H1 (cell line): ENCODE measurements around the gene SSX2. TPM values are rescaled to one million over a fixed set of nuclear protein-coding genes. Genes with fewer than 3 reads are reported as not detected.
"Not testable (repeated sequence)": the region's sequence is repeated elsewhere in the genome, so short reads cannot be mapped to it uniquely, and the experiment has no call there.

ENCODE experiments used
- CTCF ChIA-PET: fragments of 300-600 bp; sonication (Branson Sonifier 250); formaldehyde crosslinking; loops from one replicate; lab custom pipeline; 2021; ENCODE audit not compliant: partially characterized antibody; lab: Charles Lee
- POLR2A ChIA-PET: fragments of 300-600 bp; sonication (Branson Sonifier 250); formaldehyde crosslinking; loops from one replicate; lab custom pipeline; 2021; ENCODE audit warnings: inconsistent platforms; ENCODE audit not compliant: partially characterized antibody; lab: Charles Lee
- DNase-seq, 2 experiments: peaks; one replicate each; pipeline versions ENCODE4 v3.0.0 to v3.0.0-alpha.2; 2010 to 2022; ENCODE audit warnings: low spot score in 2 of 2, low read depth in 1 of 2, mixed read lengths in 1 of 2
- FAIRE-seq: peaks from 2 replicates; lab custom pipeline; 2011; peaks lifted over from hg19 to GRCh38; lab: Jason Lieb, UNC
- H2AFZ ChIP-seq: 2 replicates; pipeline ENCODE4 v1.8.1; 2012; ENCODE audit warnings: low read length, inconsistent platforms
- H2AK5ac ChIP-seq: 2 replicates; pipeline ENCODE4 v1.6.1; 2013; ENCODE audit warnings: low read depth, low read length
- H2BK120ac ChIP-seq: replicated peaks from 2 replicates; pipeline ENCODE3; 2013; ENCODE audit warnings: low read depth, low read length, inconsistent platforms
- H2BK12ac ChIP-seq: 2 replicates; pipeline ENCODE4 v1.6.1; 2013; ENCODE audit warnings: low read depth, low read length
- H2BK15ac ChIP-seq: 2 replicates; pipeline ENCODE4 v1.6.1; 2013; ENCODE audit warnings: low read length
- H2BK20ac ChIP-seq: 2 replicates; pipeline ENCODE4 v1.6.1; 2013; ENCODE audit warnings: low read length
- H2BK5ac ChIP-seq: 2 replicates; pipeline ENCODE4 v1.6.1; 2013; ENCODE audit warnings: low read depth, low read length
- H3K14ac ChIP-seq: 2 replicates; pipeline ENCODE4 v1.6.1; 2013; ENCODE audit warnings: inconsistent platforms; ENCODE audit not compliant: insufficient read length
- H3K18ac ChIP-seq: 2 replicates; pipeline ENCODE4 v1.6.1; 2013; ENCODE audit warnings: low read length; ENCODE audit errors: extremely low read depth
- H3K23ac ChIP-seq: 2 replicates; pipeline ENCODE4 v1.6.1; 2013; ENCODE audit warnings: inconsistent platforms; ENCODE audit not compliant: insufficient read length
- H3K23me2 ChIP-seq: 2 replicates; pipeline ENCODE4 v1.6.1; 2013; ENCODE audit warnings: low read depth, low read length
- H3K27ac ChIP-seq: 2 replicates; pipeline ENCODE4 v1.6.1; 2011; ENCODE audit warnings: low read depth, low read length, inconsistent platforms
- H3K27me3 ChIP-seq, 4 experiments: replicated peaks in 1 of 4; 1 replicate in 1 of 4; 2 replicates in 3 of 4; pipeline versions ENCODE4 v1.6.1 to v1.8.1; 2011 to 2013; ENCODE audit warnings: low read length in 3 of 4, mild to moderate bottlenecking in 3 of 4, inconsistent platforms in 2 of 4, mixed read lengths in 2 of 4, moderate library complexity in 1 of 4; ENCODE audit not compliant: control insufficient read depth in 3 of 4, insufficient read depth in 3 of 4; ENCODE audit errors: extremely low read depth in 1 of 4
- H3K36me3 ChIP-seq, 4 experiments: 2 replicates each; pipeline versions ENCODE4 v1.6.1 to v1.8.1; 2011 to 2013; ENCODE audit warnings: mild to moderate bottlenecking in 4 of 4, low read length in 3 of 4, moderate library complexity in 2 of 4, control low read depth in 1 of 4, inconsistent platforms in 1 of 4; ENCODE audit not compliant: insufficient read depth in 4 of 4, control insufficient read depth in 2 of 4
- H3K4ac ChIP-seq: replicated peaks from 2 replicates; pipeline ENCODE3; 2013; ENCODE audit warnings: low read length, low read depth, mixed read lengths, inconsistent platforms; ENCODE audit not compliant: insufficient read length
- H3K4me1 ChIP-seq, 4 experiments: replicated peaks in 1 of 4; 1 replicate in 1 of 4; 2 replicates in 3 of 4; pipeline versions ENCODE4 v1.6.1 to v1.8.1; 2011 to 2013; ENCODE audit warnings: low read length in 3 of 4, inconsistent platforms in 2 of 4, mixed read lengths in 1 of 4; ENCODE audit not compliant: insufficient read depth in 4 of 4, control insufficient read depth in 3 of 4
- H3K4me2 ChIP-seq, 2 experiments: 2 replicates each; pipeline versions ENCODE4 v1.6.1 to v1.8.1; 2011 to 2013; ENCODE audit warnings: low read depth in 2 of 2, low read length in 2 of 2, control low read depth in 1 of 2, inconsistent platforms in 1 of 2, mild to moderate bottlenecking in 1 of 2; ENCODE audit not compliant: insufficient read depth in 1 of 2
- H3K4me3 ChIP-seq, 4 experiments: fragments of 200-600, 300-600 bp in 1 of 4; sonication (generic), shearing (Covaris generic), sonication (Bioruptor Twin) in 1 of 4; 2 replicates each; pipeline versions ENCODE4 v1.5.1 to v1.8.1; 2011 to 2016; ENCODE audit warnings: low read length in 4 of 4, low read depth in 3 of 4, control low read depth in 2 of 4, inconsistent platforms in 2 of 4, mild to moderate bottlenecking in 2 of 4, mixed read lengths in 1 of 4, moderate library complexity in 1 of 4; ENCODE audit not compliant: insufficient read depth in 2 of 4; ENCODE audit errors: extremely low read depth in 1 of 4
- H3K56ac ChIP-seq: replicated peaks from 2 replicates; pipeline ENCODE3; 2013; ENCODE audit warnings: low read depth, mild to moderate bottlenecking, mixed read lengths, low read length, inconsistent platforms; ENCODE audit not compliant: insufficient read length
- H3K79me1 ChIP-seq: 2 replicates; pipeline ENCODE4 v1.6.1; 2013; ENCODE audit warnings: low read depth, low read length, control low read depth
- H3K79me2 ChIP-seq, 2 experiments: 2 replicates each; pipeline versions ENCODE4 v1.6.1 to v1.8.1; 2012 to 2013; ENCODE audit warnings: low read length in 2 of 2, mild to moderate bottlenecking in 2 of 2, inconsistent platforms in 1 of 2; ENCODE audit not compliant: insufficient read depth in 2 of 2, control insufficient read depth in 1 of 2
- H3K9ac ChIP-seq, 4 experiments: replicated peaks in 1 of 4; 1 replicate in 1 of 4; 2 replicates in 3 of 4; pipeline versions ENCODE4 v1.6.1 to v1.8.1; 2011 to 2013; ENCODE audit warnings: low read depth in 3 of 4, low read length in 3 of 4, control low read depth in 2 of 4, mild to moderate bottlenecking in 2 of 4, moderate library complexity in 2 of 4, inconsistent platforms in 1 of 4; ENCODE audit errors: extremely low read depth in 1 of 4
- H3K9me3 ChIP-seq, 2 experiments: 2 replicates each; pipeline versions ENCODE4 v1.6.1 to v1.8.1; 2012 to 2013; ENCODE audit warnings: mild to moderate bottlenecking in 2 of 2, moderate library complexity in 2 of 2, control low read depth in 1 of 2, inconsistent platforms in 1 of 2, low read depth in 1 of 2, low read length in 1 of 2, mixed read lengths in 1 of 2; ENCODE audit not compliant: insufficient read depth in 2 of 2
- H4K20me1 ChIP-seq, 2 experiments: replicated peaks in 1 of 2; 2 replicates each; pipeline versions ENCODE3 to v1.8.1; 2011 to 2013; ENCODE audit warnings: inconsistent platforms in 2 of 2, low read length in 2 of 2, mild to moderate bottlenecking in 1 of 2; ENCODE audit not compliant: insufficient read depth in 2 of 2, control insufficient read depth in 1 of 2
- H4K5ac ChIP-seq: 2 replicates; pipeline ENCODE4 v1.6.1; 2013; ENCODE audit warnings: low read length, low read depth, mixed read lengths, inconsistent platforms; ENCODE audit not compliant: insufficient read length
- H4K8ac ChIP-seq: 2 replicates; pipeline ENCODE4 v1.8.0; 2013; ENCODE audit warnings: mild to moderate bottlenecking, moderate library complexity, low read length, inconsistent platforms; ENCODE audit not compliant: insufficient read depth; ENCODE audit errors: extremely low read depth
- H4K91ac ChIP-seq: replicated peaks from 2 replicates; pipeline ENCODE3; 2013; ENCODE audit warnings: low read length, mixed read lengths, inconsistent platforms; ENCODE audit not compliant: insufficient read length
- WGBS, 2 experiments: shearing (Covaris generic) in 1 of 2; methylation state at CpG; one replicate each; pipeline versions ENCODE4 v1.1.6 to v1.1.7; 2013 to 2015; ENCODE audit warnings: low lambda C conversion rate in 2 of 2, mixed read lengths in 2 of 2, inconsistent platforms in 1 of 2, low coverage in 1 of 2, missing lambda C conversion rate in 1 of 2; ENCODE audit not compliant: insufficient replicate concordance in 2 of 2, insufficient coverage in 1 of 2, insufficient read length in 1 of 2; ENCODE audit errors: extremely low coverage in 1 of 2, missing lambda C conversion rate in 1 of 2; 5-methylcytosine and 5-hydroxymethylcytosine counted together
- polyA plus RNA-seq, 7 experiments: library from polyadenylated mRNA; depleted of rRNA in 3 of 7; stranded (reverse) in 5 of 7; unstranded in 2 of 7; fragments of >200 nt in 5 of 7; fragments of 200-250 nt in 2 of 7; gene quantifications; 1 replicate in 5 of 7; 2 replicates in 1 of 7; 4 replicates in 1 of 7; pipeline versions ENCODE4 v1.2.1 to v1.2.3, GENCODE V29; 2011 to 2013; ENCODE audit warnings: missing spikeins in 2 of 7, mixed read lengths in 2 of 7
- total RNA-seq: library from RNA; stranded (reverse); fragmentation: NEBNext Ultra II Directional; extraction: Animal tissue kit (Norgen Biotek cat#: 25700); gene quantifications from 2 replicates; pipeline ENCODE4 v1.2.1, GENCODE V29; 2021

SSX2 gene
- total and polyA plus RNA-seq, 2 of the 8 experiments (the other 6 are each of a cell fraction or from before 2014, with no cell fraction given): not detected

- CTCF ChIA-PET, H4K8ac ChIP-seq, H2BK15ac ChIP-seq, H3K18ac ChIP-seq, H2BK20ac ChIP-seq, H3K4me1 ChIP-seq, H3K27ac ChIP-seq, H2BK5ac ChIP-seq, H3K56ac ChIP-seq, H4K5ac ChIP-seq, H3K23ac ChIP-seq, H4K91ac ChIP-seq, POLR2A ChIA-PET, H3K27me3 ChIP-seq, H4K20me1 ChIP-seq, H3K23me2 ChIP-seq, H2AK5ac ChIP-seq, H3K36me3 ChIP-seq, H3K14ac ChIP-seq, H3K9ac ChIP-seq, H2AFZ ChIP-seq, FAIRE-seq, H3K4ac ChIP-seq, H2BK12ac ChIP-seq, H3K79me2 ChIP-seq, H2BK120ac ChIP-seq, H3K4me2 ChIP-seq, DNase-seq, H3K79me1 ChIP-seq, H3K4me3 ChIP-seq: not testable (repeated sequence)
- WGBS, 2 experiments: 81% methylated on average over 7 of the region's 8 CpGs; no CpG with 5 or more reads in 1 of the 2 experiments
- peaks cover 0 to 14% of the 10 kb centered on the region in 2 experiments; a peak in 1 of 4 replicates for H3K9me3 ChIP-seq
Measured at GRCh38 chrX:52655475-52655874, 51.5 kb downstream of the SSX2 start.

DNA sequence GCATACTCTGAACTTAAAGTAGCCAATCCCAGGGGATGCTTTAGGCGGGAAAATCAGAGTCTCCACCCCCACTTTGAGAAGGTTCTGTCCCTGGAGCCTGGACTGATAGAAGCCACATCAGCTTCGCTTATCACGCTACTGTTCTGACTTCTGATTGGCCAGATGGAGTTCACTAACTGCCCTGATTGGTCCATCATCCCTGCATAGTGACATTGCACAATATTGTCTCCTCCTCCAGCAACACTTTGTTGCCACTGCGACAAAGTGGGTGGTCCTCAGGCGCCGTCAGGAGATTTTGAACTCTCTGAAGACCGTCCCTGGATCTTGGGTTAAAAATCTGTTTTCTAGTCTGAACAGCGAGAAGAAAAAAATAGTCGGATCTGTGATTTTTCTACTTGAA lies 52.2 kb downstream of the SSX2 start, which contains the start of gene SSX7:
TSS of gene SSX7 (minus strand) at position 101 of the 400 bp plus-strand sequence. CDS start 1,428 bp downstream, outside the sequence.
- H2AK5ac ChIP-seq, CTCF ChIA-PET, H3K79me2 ChIP-seq, H3K79me1 ChIP-seq, POLR2A ChIA-PET, H3K23ac ChIP-seq, H4K8ac ChIP-seq, FAIRE-seq, H4K5ac ChIP-seq, H3K4me2 ChIP-seq, H3K23me2 ChIP-seq, H3K36me3 ChIP-seq, H2BK5ac ChIP-seq, H3K56ac ChIP-seq, H4K91ac ChIP-seq, H2AFZ ChIP-seq, H3K27me3 ChIP-seq, H3K27ac ChIP-seq, H2BK120ac ChIP-seq, H2BK12ac ChIP-seq, H3K4me1 ChIP-seq, H3K9ac ChIP-seq, DNase-seq, H3K14ac ChIP-seq, H2BK20ac ChIP-seq, H3K4me3 ChIP-seq, H3K4ac ChIP-seq, H3K18ac ChIP-seq, H2BK15ac ChIP-seq, H4K20me1 ChIP-seq: not testable (repeated sequence)
- peaks cover 0 to 14% of the 10 kb centered on the region in 2 experiments; a peak in 1 of 4 replicates for H3K9me3 ChIP-seq
- 76% methylated on average over 6 of the region's 9 CpGs; no CpG with 5 or more reads in 1 of the 2 experiments for WGBS, 2 experiments
